ENCODE measurements around the gene INTS12. TPM values are rescaled to one million over a fixed set of nuclear protein-coding genes. Genes with fewer than 3 reads are reported as not detected.

INTS12 gene
- total and polyA plus RNA-seq, 2 of the 8 experiments (the other 6 are each of a cell fraction or from before 2014, with no cell fraction given), result 12.3 to 14.1 TPM

- no peaks in the 10 kb centered on the region for H3K4me1 ChIP-seq (replicated peaks in 1 of 4; ENCODE audit: control insufficient read depth in 3 of 4, insufficient read depth in 4 of 4, low read length in 3 of 4)
- no peak overlapping the region for H3K4me3 ChIP-seq (ENCODE audit: extremely low read depth in 1 of 4, insufficient read depth in 2 of 4, low read depth in 3 of 4, low read length in 4 of 4)
- peaks cover 0 to 3% (median 0%) of the 10 kb centered on the region in 4 experiments; a peak in 1 of 8 replicates for H3K36me3 ChIP-seq (ENCODE audit: control insufficient read depth in 2 of 4, insufficient read depth in 4 of 4, low read length in 3 of 4)
- H3K4ac ChIP-seq (replicated peaks; ENCODE audit: insufficient read length, low read depth, low read length), result no peak overlapping the region
- no peaks in the 10 kb centered on the region for H3K9me3 ChIP-seq (ENCODE audit: insufficient read depth in 2 of 2, low read depth in 1 of 2, low read length in 1 of 2)
- peaks cover 0 to 2% of the 10 kb centered on the region in 2 experiments for H4K20me1 ChIP-seq (replicated peaks in 1 of 2; ENCODE audit: control insufficient read depth in 1 of 2, insufficient read depth in 2 of 2, low read length in 2 of 2)
- no peak overlapping the region for H2BK120ac ChIP-seq (replicated peaks; ENCODE audit: low read depth, low read length)
- H3K23ac ChIP-seq (ENCODE audit: insufficient read length), result no peak overlapping the region
- no peak overlapping the region for H2BK20ac ChIP-seq (ENCODE audit: low read length)
- CTCF ChIA-PET (ENCODE audit: partially characterized antibody), result no interaction called here
- no peak overlapping the region for H2AK5ac ChIP-seq (ENCODE audit: low read depth, low read length)
- H3K4me2 ChIP-seq (ENCODE audit: insufficient read depth in 1 of 2, low read depth in 2 of 2, low read length in 2 of 2), result no peak overlapping the region
- H3K27me3 ChIP-seq (replicated peaks in 1 of 4; ENCODE audit: control insufficient read depth in 3 of 4, extremely low read depth in 1 of 4, insufficient read depth in 3 of 4, low read length in 3 of 4), result no peaks in the 10 kb centered on the region
- H3K27ac ChIP-seq (ENCODE audit: low read depth, low read length), result no peak overlapping the region
- no peak overlapping the region for H3K18ac ChIP-seq (ENCODE audit: extremely low read depth, low read length)
- no peak for DNase-seq (ENCODE audit: low read depth in 1 of 2, low spot score in 2 of 2)
- no peak overlapping the region for H3K14ac ChIP-seq (ENCODE audit: insufficient read length)
- H3K79me2 ChIP-seq (ENCODE audit: control insufficient read depth in 1 of 2, insufficient read depth in 2 of 2, low read length in 2 of 2), result no peaks in the 10 kb centered on the region
- H4K91ac ChIP-seq (replicated peaks; ENCODE audit: insufficient read length, low read length), result no peak overlapping the region
- H3K9ac ChIP-seq (replicated peaks in 1 of 4; ENCODE audit: extremely low read depth in 1 of 4, low read depth in 3 of 4, low read length in 3 of 4), result no peak overlapping the region
- H3K23me2 ChIP-seq (ENCODE audit: low read depth, low read length), result no peaks in the 10 kb centered on the region
- no peak overlapping the region for H2AFZ ChIP-seq (ENCODE audit: low read length)
- H4K8ac ChIP-seq (ENCODE audit: extremely low read depth, insufficient read depth, low read length), result no peak overlapping the region
- no peak overlapping the region for H2BK5ac ChIP-seq (ENCODE audit: low read depth, low read length)
- POLR2A ChIA-PET (ENCODE audit: partially characterized antibody), result no interaction called here
- no peak for FAIRE-seq
- no peak overlapping the region for H2BK12ac ChIP-seq (ENCODE audit: low read depth, low read length)
- no peak overlapping the region for H2BK15ac ChIP-seq (ENCODE audit: low read length)
- H3K56ac ChIP-seq (replicated peaks; ENCODE audit: insufficient read length, low read depth, low read length), result no peak overlapping the region
- WGBS, 2 experiments (ENCODE audit: extremely low coverage in 1 of 2, insufficient coverage in 1 of 2, insufficient read length in 1 of 2, insufficient replicate concordance in 2 of 2, low coverage in 1 of 2, low lambda C conversion rate in 2 of 2, missing lambda C conversion rate in 1 of 2), result 95% methylated on average over 2 of the region's 3 CpGs; no CpG with 5 or more reads in 1 of the 2 experiments
- H4K5ac ChIP-seq (ENCODE audit: insufficient read length, low read depth, low read length), result no peak overlapping the region
- H3K79me1 ChIP-seq (ENCODE audit: low read depth, low read length), result no peaks in the 10 kb centered on the region
- TF ChIP-seq YY1 (IDR thresholded peaks at IDR 0.05; ENCODE audit: low read depth, low read length) (no peak), FOSL1 (IDR thresholded peaks at IDR 0.05; ENCODE audit: insufficient read depth, low read depth, low read length) (no peak), TBP (IDR thresholded peaks at IDR 0.05; ENCODE audit: low read depth, low read length) (no peak), SUZ12 (IDR thresholded peaks at IDR 0.05; ENCODE audit: low read length) (no peak), SP4 (IDR thresholded peaks at IDR 0.05; ENCODE audit: low read length) (no peak), JUND (IDR thresholded peaks at IDR 0.05; ENCODE audit: low read length) (no peak), BACH1 (IDR thresholded peaks at IDR 0.05; ENCODE audit: low read length) (no peak), HDAC2 (IDR thresholded peaks at IDR 0.05; ENCODE audit: borderline replicate concordance in 1 of 2, low read depth in 2 of 2, low read length in 2 of 2) (no peak), TCF12 (IDR thresholded peaks at IDR 0.05; ENCODE audit: low read depth, low read length) (no peak), BRCA1 (IDR thresholded peaks at IDR 0.05; ENCODE audit: low read depth, low read length) (no peak), SIX5 (IDR thresholded peaks at IDR 0.05; ENCODE audit: low read depth, low read length) (no peak), CHD1 (IDR thresholded peaks at IDR 0.05; ENCODE audit: low read depth, low read length) (no peak), CREB1 (IDR thresholded peaks at IDR 0.05) (no peak)
- TF ChIP-seq, protein P1, sequence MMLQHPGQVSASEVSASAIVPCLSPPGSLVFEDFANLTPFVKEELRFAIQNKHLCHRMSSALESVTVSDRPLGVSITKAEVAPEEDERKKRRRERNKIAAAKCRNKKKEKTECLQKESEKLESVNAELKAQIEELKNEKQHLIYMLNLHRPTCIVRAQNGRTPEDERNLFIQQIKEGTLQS (IDR thresholded peaks at IDR 0.05; ENCODE audit: insufficient read depth, low read depth, low read length), result no peak
- TF ChIP-seq, protein P2, sequence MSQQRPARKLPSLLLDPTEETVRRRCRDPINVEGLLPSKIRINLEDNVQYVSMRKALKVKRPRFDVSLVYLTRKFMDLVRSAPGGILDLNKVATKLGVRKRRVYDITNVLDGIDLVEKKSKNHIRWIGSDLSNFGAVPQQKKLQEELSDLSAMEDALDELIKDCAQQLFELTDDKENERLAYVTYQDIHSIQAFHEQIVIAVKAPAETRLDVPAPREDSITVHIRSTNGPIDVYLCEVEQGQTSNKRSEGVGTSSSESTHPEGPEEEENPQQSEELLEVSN (IDR thresholded peaks at IDR 0.05), result no peak
Observed at GRCh38 chr4:105748222-105748621, 39.7 kb upstream of the INTS12 start.
